ENCODE measurements around the gene CATSPERZ. TPM values are rescaled to one million over a fixed set of nuclear protein-coding genes. Genes with fewer than 3 reads are reported as not detected.

CATSPERZ gene
- total and polyA plus RNA-seq, 2 donors (not counting 3 experiments of a cell fraction or from before 2014, with no cell fraction given) = 0.11 TPM; not detected in 1

GRCh38 chr11:64291262-64291751, 8.9 kb upstream of the CATSPERZ start, which contains the start of gene KCNK4:
Gene KCNK4, plus strand, starts transcription at chr11:64291302. Its CDS starts 1,717 bp downstream, at chr11:64293019.
- H3K9me1 ChIP-seq (replicated peaks; ENCODE audit: control insufficient read depth, extremely low read depth, insufficient read depth, low read length) = no peaks in the 10 kb centered on the region
- no peak within 1 kb of the TSS for H2AFZ ChIP-seq (ENCODE audit: low read depth, low read length)
- no peak within 1 kb of the TSS for H3K4me2 ChIP-seq (ENCODE audit: insufficient read depth, low read length)
- no TSS peak for BruUV-seq (replicated peaks)
- H3K4me1 ChIP-seq (ENCODE audit: control insufficient read depth, extremely low read depth, insufficient read depth, low read length) = peaks cover under 1% of the 10 kb centered on the region
- ChIA-PET POLR2A (no interaction called here), CTCF (interaction anchor here (2.9 to 4.5 kb wide), 2 partner anchors 10 to 13 kb away, joined by 17 to 23 read pairs; partner anchors contain the start of gene ESRRA)
- no peaks in the 10 kb centered on the region for H3K79me2 ChIP-seq (ENCODE audit: control insufficient read depth, insufficient read depth, low read length)
- intact Hi-C loops (cut with micrococcal nuclease) = no loop called here
- no peak within 1 kb of the TSS for H3K27ac ChIP-seq (ENCODE audit: insufficient read depth, low read depth, low read length)
- peaks cover 43 to 55% of the 10 kb centered on the region in 2 experiments for H3K27me3 ChIP-seq (ENCODE audit: control insufficient read depth in 2 of 2, insufficient read depth in 2 of 2, low read length in 2 of 2)
- H4K20me1 ChIP-seq (replicated peaks; ENCODE audit: control insufficient read depth, extremely low read depth, insufficient read depth, low read length) = no peaks in the 10 kb centered on the region
- FAIRE-seq (no peak), DNase-seq (ENCODE audit: low read depth, low spot score) (no peak)
- H3K9ac ChIP-seq (replicated peaks; ENCODE audit: extremely low read depth, insufficient read depth, low read length) = no peak within 1 kb of the TSS
- no peaks in the 10 kb centered on the region for H3K9me3 ChIP-seq (replicated peaks; ENCODE audit: control insufficient read depth, insufficient read depth, low read length)
- no peak within 1 kb of the TSS for H3K4me3 ChIP-seq (replicated peaks in 1 of 3; ENCODE audit: insufficient read depth in 1 of 3, low read depth in 1 of 3, low read length in 3 of 3)
- dilution Hi-C loops (cut with MboI; ENCODE audit: extremely low pct_ligation_motif_present, low sequenced_read_pairs) = no loop called here
- H3K36me3 ChIP-seq (ENCODE audit: control insufficient read depth in 2 of 2, extremely low read depth in 1 of 2, insufficient read depth in 2 of 2, low read length in 2 of 2) = no peaks in the 10 kb centered on the region
- no peak for TF ChIP-seq CTCF (IDR thresholded peaks at IDR 0.05; ENCODE audit: extremely low read depth in 1 of 2, insufficient read depth in 1 of 2, low read depth in 1 of 2, low read length in 2 of 2)
- no peak for TF ChIP-seq POLR2AphosphoS5 (IDR thresholded peaks at IDR 0.05; ENCODE audit: insufficient read depth, low read depth, low read length)
- TF ChIP-seq, protein P1, sequence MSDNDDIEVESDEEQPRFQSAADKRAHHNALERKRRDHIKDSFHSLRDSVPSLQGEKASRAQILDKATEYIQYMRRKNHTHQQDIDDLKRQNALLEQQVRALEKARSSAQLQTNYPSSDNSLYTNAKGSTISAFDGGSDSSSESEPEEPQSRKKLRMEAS (IDR thresholded peaks at IDR 0.05; ENCODE audit: insufficient read depth, insufficient read length) = no peak
- TF ChIP-seq GATA2 (IDR thresholded peaks at IDR 0.05; ENCODE audit: insufficient read depth, insufficient read length, low read depth, low read length) = no peak
- no peak for TF ChIP-seq EZH2 (IDR thresholded peaks at IDR 0.05; ENCODE audit: borderline replicate concordance, low read depth, low read length, severe bottlenecking)
- TF ChIP-seq POLR2A (IDR thresholded peaks at IDR 0.05; ENCODE audit: low read depth, low read length) = no peak
- no peak for TF ChIP-seq JUN (IDR thresholded peaks at IDR 0.05; ENCODE audit: borderline replicate concordance, insufficient read depth, insufficient read length, low read depth)
- TF ChIP-seq MYC (IDR thresholded peaks at IDR 0.05; ENCODE audit: low read depth, low read length) = no peak

Measured in endothelial cell of umbilical vein (primary cell).